Testis (tissue), 2 donors: ENCODE results near the gene TRIP11.

Experiments used
- CTCF ChIP-seq, 3 experiments: fragments of 450-650 bp in 2 of 3; fragments of 200-600 bp in 1 of 3; sonication (generic) in 1 of 3; IDR thresholded peaks; one replicate each; pipeline ENCODE4 v1.5.1; 2016 to 2019; ENCODE audit warnings: antibody characterized with exemption in 3 of 3, mild to moderate bottlenecking in 2 of 3, moderate library complexity in 1 of 3
- POLR2A ChIP-seq: fragments of 450-650 bp; IDR thresholded peaks from one replicate; pipeline ENCODE4 v1.6.1; 2017; ENCODE audit warnings: antibody characterized with exemption, mild to moderate bottlenecking, moderate library complexity

GRCh38 chr14:91927800-91928199 is 112.1 kb downstream of the TRIP11 start:
- no peak for TF ChIP-seq CTCF (IDR thresholded peaks at IDR 0.05)
- TF ChIP-seq POLR2A = no peak
